PFSK-1 (cell line): ENCODE measurements around the gene FKBP11.

Experiments
- FOXP2 ChIP-seq: optimal IDR thresholded peaks from 2 replicates; pipeline ENCODE3; 2011; ENCODE audit warnings: borderline replicate concordance, control low read depth, inconsistent platforms; ENCODE audit not compliant: insufficient read depth; ENCODE audit errors: extremely low read length, extremely low read depth
- POLR2AphosphoS5 ChIP-seq: IDR thresholded peaks from 2 replicates; pipeline ENCODE4 v1.6.1; 2012; ENCODE audit warnings: low read depth, mild to moderate bottlenecking, control low read depth, low read length, moderate library complexity
- REST ChIP-seq, 2 experiments: IDR thresholded peaks; 2 replicates each; pipeline versions ENCODE4 v1.6.1 to v1.8.0; 2011 to 2012; ENCODE audit warnings: low read depth in 2 of 2, low read length in 2 of 2, control low read depth in 1 of 2, inconsistent platforms in 1 of 2, mild to moderate bottlenecking in 1 of 2, moderate library complexity in 1 of 2; ENCODE audit not compliant: insufficient read depth in 1 of 2
- SIN3A ChIP-seq: IDR thresholded peaks from 2 replicates; pipeline ENCODE4 v1.6.1; 2012; ENCODE audit warnings: mild to moderate bottlenecking, low read length, moderate library complexity, borderline replicate concordance; ENCODE audit not compliant: insufficient read depth
- TAF1 ChIP-seq: IDR thresholded peaks from 2 replicates; pipeline ENCODE4 v1.6.1; 2012; ENCODE audit warnings: low read length, control low read depth, borderline replicate concordance; ENCODE audit not compliant: insufficient read depth

FKBP11 gene

GRCh38 chr12:48961801-48962200 lies 36.5 kb upstream of the FKBP11 start:
- no peak for TF ChIP-seq SIN3A
- TF ChIP-seq POLR2AphosphoS5, result no peak
- TF ChIP-seq REST (IDR thresholded peaks at IDR 0.05; ENCODE audit: insufficient read depth in 1 of 2, low read depth in 2 of 2, low read length in 2 of 2), result no peak
- TF ChIP-seq FOXP2, result no peak
- TF ChIP-seq TAF1, result no peak

DNA sequence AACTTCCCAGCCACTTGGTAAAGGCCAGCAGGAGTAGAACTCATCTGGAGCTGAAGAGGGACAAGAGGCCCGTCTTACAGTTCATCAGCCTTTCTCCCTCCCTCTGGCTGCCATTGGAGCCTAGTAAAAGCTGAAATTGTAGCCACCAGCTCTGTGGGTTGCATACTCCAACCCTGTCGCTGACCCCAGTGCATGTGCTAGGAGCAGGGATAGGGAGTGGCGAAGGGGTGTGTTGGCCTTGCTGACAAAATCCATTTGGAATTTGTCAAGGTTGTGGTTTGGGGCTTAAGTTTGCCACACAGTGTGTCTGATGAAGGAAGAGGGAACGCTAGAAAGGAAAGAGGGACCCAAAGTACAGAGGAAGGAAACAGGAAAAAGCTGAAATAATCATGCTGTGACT lies 36.0 kb upstream of the FKBP11 start:
- no peak for TF ChIP-seq FOXP2
- TF ChIP-seq TAF1, result no peak
- TF ChIP-seq SIN3A, result no peak
- TF ChIP-seq REST (IDR thresholded peaks at IDR 0.05; ENCODE audit: insufficient read depth in 1 of 2, low read depth in 2 of 2, low read length in 2 of 2), result no peak
- no peak for TF ChIP-seq POLR2AphosphoS5

GRCh38 chr12:48960834-48961233 lies 35.5 kb upstream of the FKBP11 start:
- TF ChIP-seq TAF1 (no peak), FOXP2 (no peak), SIN3A (no peak), POLR2AphosphoS5 (no peak), REST (IDR thresholded peaks at IDR 0.05; ENCODE audit: insufficient read depth in 1 of 2, low read depth in 2 of 2, low read length in 2 of 2) (no peak)

DNA sequence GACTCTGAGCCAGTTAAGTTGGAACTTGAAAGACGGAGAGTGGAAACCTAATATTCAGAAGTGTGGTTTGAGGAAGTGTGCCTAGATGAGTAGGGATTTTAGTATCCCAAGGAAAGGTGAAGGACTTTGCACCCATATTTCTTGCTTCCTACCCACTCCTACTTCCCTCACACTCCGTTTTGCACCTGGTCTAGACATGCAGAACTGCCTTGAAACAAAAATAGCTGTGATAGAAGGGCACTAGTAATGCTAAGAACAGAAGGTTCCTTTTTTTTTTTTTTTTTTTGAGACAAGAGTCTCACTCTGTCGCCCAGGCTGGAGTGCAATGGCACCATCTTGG lies 32.7 kb upstream of the FKBP11 start:
- TF ChIP-seq POLR2AphosphoS5, result no peak
- no peak for TF ChIP-seq TAF1

- TF ChIP-seq SIN3A (peak; percentile 99), TAF1 (peak; percentile 65; the same call in 1 of the 2 replicates), POLR2AphosphoS5 (peak; percentile 81), FOXP2 (peak; percentile 79), REST (IDR thresholded peaks at IDR 0.05; ENCODE audit: insufficient read depth in 1 of 2, low read depth in 2 of 2, low read length in 2 of 2) (no peak)
Observed at GRCh38 chr12:48957141-48958048, 32.1 kb upstream of the FKBP11 start, which contains the start of gene ARF3. TSS of gene ARF3 (minus strand) at chr12:48957487. CDS start at chr12:48941095, 16,392 bp downstream.
